Posterior cingulate gyrus (tissue), 11 donors: Measurements from ENCODE around the gene YEATS4.
"Not testable (repeated sequence)": the region's sequence is repeated elsewhere in the genome, so short reads cannot be mapped to it uniquely, and the experiment has no call there.

Source experiments
- DNase-seq, 10 donors: peaks; one replicate each; pipeline versions ENCODE4 v3.0.0 to v3.0.0-alpha.2; 2020 to 2021; ENCODE audit warnings: mixed read lengths in 3 of 10
- intact Hi-C: fragments of 100-400 bp; cut with DNase I; formaldehyde crosslinking; loops from one replicate; pipeline ENCODE4 v1.15.1; 2023

Gene YEATS4

DNA sequence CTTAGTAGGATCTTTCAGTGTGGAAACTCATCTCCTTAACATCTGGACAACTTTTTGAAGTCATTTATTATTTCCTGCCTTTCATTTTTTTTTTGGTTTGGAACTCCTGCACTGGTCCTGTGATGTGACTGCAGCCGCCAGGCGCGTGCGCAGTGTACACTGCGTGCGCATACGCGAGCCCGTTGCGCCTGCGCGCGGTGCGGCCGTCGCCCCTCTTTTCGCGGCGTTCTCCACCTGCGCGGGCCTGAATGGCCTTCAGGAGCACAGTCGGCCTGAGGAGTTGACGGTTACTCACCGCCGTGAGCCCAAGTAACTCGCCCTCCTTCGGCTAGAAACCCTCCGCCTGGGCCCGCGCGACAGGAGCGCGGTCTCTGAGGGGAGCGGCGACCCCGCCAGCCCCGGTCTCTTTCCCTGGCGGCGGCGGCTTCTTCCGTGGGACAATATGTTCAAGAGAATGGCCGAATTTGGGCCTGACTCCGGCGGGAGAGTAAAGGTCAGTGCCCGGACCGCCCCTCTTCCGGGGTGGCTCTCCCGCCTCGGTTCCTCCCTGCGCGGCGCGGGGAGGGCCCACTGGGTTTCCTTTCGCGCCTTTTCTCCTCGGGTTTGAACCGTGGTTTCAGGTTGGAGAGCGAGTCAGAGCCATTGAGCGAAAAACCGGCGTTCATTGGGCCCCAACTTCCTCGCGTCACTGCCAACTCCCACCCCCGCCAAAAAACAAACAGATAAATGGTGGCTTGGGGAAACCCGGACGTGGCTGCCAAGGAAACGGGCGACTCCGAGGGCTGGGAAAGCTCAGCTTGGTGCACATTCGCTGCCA lies at the start of gene YEATS4:
TSS of gene YEATS4 (plus strand) at position 213 of the 817 bp plus-strand sequence. CDS start at position 443, 230 bp downstream.
- peak; percentile 70 to 96 (median 79) for DNase-seq
- intact Hi-C loops = no loop called here

DNA sequence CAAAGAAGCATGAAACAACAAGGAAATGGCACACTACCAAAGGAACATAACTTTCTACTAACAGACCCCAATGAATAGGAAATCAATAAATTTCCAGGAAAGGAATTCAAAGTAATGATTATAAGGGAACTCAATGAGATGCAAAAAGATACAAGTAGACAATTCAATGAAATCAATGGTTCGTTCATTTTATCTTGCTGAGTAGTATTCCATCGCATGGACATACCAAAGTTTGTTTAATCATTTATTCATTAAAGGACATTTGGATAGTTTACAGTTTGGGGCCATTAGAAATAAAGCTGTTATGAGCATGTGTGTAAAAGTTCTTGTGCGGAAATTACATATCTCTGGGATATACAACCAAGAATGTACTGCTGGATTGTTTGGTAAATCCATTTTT lies 46.3 kb upstream of the YEATS4 start:
- intact Hi-C loops = no loop called here
- no peak for DNase-seq

DNA sequence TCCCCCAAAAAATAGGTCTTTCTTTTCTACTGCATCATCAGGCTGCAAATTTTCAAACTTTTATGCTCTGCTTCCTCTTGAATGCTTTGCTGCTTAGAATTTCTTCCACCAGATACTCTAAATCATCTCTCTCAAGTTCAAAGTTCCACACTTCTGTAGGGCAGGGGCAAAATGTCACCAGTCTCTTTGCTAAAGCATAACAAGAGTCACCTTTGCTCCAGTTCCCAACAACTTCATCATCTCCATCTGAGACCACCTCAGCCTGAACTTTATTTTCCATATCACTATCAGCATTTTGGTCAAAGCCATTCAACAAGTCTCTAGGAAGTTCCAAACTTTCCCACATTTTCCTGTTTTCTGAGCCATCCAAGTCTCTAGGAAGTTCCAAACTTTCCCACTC lies 42.8 kb upstream of the YEATS4 start:
- intact Hi-C loops = not testable (repeated sequence)

DNA sequence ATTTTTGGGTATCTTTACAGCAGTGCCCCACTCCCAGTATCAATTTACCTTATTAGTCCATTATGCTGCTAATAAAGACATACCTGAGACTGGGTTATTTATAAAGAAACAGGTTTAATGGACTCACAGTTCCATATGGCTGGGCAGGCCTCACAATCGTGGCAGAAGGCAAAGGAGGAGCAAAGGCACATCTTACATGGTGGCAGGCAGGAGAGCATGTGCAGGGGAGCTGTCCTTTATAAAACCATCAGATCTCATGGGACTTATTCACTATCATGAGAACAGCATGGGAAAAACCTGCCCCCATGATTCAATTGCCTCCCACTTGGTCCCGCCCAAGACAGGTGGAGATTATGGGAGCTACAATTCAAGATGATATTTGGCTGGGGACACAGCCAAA lies 42.3 kb upstream of the YEATS4 start:
- intact Hi-C loops, DNase-seq: not testable (repeated sequence)

More for the DNA sequence above, 42.8 kb upstream of the YEATS4 start:
- DNase-seq = not testable (repeated sequence)

DNA sequence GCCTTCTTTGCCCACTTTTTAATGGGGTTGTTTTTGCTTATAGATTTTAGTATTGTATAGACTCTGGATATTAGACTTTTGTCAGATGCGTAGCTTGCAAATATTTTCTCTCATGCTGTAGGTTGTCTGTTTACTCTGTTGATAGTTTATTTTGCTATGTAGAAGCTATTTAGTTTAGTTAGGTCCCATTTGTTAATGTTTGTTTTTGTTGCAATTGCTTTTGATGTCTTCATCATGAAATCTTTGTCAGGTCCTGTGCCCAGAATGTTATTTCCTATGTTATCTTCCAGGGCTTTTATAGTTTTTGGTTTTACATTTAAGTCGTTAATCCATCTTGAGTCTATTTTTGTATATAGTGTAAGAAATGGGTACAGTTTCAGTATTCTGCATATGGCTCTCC lies 41.3 kb upstream of the YEATS4 start:
- no peak for DNase-seq
- intact Hi-C loops = no loop called here

DNA sequence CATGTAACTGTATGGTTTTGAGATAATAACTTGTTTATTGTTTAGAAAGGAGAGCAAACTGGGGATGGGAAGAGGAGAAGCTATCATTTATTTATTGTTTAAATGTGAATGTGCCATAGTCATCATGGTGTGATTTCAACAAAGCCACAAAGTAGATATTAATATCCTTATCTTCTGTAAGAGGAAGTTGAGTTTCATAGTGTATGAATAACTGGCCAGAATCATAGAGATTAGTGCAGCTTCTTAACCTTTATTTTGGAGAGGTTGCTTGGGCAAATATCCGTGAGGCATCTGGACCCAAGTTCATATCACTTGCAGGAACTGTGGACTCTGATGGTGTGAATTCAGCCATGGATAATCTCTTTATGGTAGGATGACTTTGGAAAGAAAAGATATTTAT lies 38.2 kb upstream of the YEATS4 start:
- intact Hi-C loops = no loop called here
- no peak for DNase-seq

DNA sequence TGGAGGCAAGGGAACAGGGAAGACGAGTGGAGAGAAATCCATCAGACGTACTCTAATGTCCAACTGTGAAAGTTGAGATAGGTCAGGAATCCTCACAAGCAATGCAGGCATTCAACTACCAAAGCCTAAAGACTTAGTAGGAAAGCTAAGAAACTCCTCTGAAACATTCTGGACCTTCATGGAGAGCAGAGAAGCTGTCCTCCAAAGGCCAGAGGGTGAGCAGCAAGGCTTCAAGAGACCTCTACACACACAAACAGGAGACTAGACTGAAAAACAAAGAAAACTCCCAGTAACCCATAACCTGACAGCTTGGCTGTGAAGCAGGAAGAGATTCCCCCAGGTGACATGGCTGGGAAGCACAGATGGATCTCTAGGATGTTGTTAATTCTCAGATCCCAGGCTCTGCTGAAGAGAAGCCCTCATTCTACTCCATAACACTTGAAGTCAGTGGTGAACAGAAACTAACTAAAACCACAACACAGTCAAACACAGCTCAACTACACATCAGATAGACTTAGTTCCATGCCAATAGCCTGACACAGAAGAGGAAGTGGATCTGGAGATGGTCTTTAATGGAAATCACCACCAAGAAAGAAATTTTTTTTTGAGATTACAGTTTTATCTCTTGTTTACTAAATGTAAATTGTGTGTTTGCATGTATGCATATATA lies 34.6 kb upstream of the YEATS4 start:
- intact Hi-C loops = no loop called here
- no peak for DNase-seq

DNA sequence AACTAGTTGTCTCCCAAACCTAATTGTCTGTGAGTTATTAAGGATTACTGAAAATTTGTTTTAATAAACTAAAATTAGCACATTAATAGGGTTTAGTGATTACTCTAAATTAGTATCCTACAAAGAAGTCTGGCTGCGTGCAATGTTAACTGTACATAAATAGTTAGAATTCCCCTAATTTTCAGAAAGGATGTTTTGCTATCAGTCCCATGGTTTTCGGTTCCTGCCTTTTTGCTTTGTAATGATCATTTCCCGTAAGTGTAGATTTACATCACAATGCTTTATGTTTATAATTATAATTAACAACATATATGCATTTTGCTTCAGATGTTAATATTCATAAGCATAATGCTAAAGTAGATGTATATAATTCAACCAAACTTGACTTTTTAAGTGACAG lies 31.1 kb upstream of the YEATS4 start:
- intact Hi-C loops = no loop called here
- no peak for DNase-seq

DNA sequence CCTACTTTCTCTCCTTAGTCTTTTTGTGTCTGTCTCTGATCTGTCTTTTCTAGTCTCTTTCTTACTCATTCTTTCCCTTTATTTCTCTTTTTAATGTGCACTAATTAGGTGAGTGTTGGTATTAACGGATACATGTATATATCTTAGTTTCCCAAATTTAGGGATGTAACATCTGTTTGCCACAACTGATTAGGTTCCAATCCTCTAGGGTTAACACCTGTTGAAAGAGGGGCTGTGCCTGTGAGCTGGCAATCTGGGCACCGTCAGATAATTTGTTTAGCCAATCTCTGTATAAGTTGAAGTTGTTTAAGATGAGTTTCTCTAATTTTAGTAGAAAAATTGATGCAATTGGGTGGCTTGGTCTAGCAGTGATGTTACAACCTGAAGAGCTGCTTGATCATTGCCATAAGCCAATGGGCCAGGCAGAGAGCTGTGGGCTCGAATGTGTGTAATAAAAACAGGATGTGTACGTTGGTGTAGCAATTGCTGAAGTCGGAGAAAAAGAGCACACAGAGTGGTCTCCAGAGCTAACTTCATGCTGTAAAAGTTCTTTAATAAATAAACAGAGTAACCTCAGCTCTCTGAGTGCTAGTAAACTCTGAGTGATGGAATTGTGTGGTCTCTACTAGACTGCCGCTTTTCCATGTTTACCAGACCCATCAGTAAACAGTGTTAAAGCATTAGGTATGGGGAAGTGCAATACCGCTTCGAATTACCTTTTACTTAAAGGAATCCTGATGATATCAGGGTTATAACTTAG lies 29.7 kb upstream of the YEATS4 start:
- intact Hi-C loops = no loop called here
- no peak for DNase-seq

DNA sequence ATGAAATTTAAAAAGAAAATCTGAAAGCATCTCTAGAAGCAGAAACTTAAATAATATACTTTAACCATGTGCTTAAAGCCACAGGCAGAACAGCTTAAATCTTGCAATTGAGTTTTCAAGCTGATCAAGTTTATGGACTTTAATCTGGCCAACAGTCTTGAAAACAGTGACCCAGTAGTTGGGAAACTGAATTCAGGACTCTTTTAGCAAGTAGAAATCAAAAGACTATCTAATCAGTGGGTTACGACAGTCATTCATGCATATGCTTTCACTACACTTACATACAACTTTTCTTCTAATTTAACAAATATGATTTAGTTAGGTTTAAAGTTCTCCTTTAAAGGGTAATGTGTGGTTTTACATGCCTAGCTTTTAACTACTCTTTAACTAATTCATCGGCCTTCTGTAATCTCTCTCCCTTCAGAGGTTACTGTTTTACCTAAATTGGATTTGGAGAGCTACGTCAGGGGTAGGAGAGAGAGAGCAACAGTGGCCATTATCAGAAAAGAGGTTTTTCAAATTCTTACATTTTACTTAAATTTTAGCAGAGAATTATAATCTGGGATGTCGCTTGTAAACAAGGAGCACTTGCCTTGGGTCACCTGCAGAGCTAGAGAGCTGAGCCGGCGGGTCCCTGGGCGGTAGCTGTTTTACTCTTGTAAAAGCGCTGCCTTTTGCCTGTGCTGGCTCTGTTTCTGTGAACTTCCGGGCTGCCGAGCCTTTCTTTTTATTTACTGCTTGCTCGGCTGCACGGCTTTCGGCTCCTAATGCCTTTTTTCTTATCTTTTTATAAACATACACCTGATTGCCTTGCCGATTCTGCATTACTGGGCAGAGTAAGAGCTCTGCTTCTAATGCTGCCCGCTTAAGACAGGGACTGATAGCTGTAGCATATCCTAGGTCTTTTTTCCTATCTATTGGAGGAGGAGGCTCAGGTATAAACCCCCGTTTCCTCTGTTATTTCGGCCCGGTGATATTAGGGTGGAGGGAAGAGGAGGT lies 28.8 kb upstream of the YEATS4 start:
- peak in 4 of 10 donors; percentile 4 to 78 (median 38) for DNase-seq
- intact Hi-C loops = no loop called here

DNA sequence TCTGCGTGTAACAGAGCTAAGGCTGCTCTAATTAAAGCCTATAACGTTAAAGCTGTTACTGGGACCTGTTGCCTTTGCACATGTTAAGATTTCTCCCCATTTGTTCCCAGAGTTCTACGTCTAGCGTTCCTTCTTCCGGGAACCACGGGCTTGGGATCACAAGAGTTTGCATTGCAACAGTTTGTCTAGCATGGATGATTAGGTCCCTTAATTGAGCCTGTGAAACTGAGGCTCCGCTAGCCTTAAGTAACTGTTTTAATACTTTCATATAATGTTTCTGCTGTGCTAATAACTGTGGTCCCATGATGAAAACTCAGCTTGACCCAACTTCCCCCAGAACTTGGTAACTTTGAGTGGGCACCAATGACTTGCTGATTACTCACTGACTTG lies 28.0 kb upstream of the YEATS4 start:
- no peak for DNase-seq

DNA sequence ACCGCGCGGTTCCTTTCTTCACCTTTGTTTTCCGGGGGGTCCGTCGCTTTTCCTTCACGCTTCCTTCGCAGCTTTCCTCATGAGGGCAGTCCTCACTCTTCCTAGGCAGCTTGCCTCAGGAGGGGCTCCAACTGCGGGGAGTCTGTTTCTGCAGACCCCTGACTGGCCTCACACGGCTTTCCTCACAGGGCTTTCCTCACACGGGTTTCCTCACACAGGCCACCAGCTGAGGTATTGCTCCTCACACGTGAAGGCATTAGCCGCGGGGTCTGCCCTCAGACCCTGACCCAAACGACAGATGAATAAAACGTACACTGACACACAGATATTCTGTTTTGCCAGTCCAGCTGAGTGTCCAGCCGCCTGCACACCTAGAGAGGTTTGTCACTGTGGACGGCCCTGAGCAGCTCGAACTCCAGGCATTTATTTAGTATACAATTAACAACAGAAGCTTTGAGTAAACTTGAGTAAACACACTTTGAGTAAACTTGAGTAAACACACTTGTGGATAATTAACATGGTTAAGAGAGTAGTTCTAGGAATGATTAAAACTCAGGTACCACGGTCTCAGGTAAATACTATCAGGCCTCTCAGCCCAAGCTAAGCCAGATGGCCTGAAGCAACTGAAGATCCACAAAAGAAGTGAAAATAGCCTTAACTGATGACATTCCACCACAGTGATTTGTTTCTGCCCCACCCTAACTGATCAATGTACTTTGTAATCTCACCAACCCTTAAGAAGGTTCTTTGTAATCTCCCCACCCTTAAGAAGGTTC lies 27.4 kb upstream of the YEATS4 start:
- intact Hi-C loops = no loop called here
- DNase-seq = no peak

More for the DNA sequence above, 28.0 kb upstream of the YEATS4 start:
- intact Hi-C loops = no loop called here

DNA sequence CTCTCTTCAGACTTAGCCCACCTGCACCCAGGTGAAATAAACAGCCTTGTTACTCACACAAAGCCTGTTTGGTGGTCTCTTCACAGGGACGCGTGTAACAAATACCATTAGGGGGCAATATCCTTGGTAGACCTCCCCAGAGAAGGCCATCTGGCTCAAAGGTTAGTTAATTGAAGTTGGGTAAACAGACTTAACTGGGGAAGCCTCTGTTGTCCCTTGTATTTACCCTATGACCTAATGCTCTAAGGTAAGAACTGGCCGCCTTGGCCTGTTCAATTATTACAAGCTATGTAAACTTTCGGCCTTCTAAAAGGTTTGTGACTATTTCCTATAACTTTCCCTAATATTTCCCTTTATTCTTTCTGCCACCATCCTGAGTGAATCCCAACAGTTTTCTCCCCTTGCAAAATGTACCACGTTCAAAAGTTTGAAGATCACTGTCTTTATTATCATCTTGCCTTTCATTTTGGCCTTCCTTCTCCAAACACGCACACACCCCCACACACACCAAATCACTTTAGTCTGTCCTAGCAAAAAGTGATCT lies 26.7 kb upstream of the YEATS4 start:
- intact Hi-C loops = no loop called here
- DNase-seq = no peak

DNA sequence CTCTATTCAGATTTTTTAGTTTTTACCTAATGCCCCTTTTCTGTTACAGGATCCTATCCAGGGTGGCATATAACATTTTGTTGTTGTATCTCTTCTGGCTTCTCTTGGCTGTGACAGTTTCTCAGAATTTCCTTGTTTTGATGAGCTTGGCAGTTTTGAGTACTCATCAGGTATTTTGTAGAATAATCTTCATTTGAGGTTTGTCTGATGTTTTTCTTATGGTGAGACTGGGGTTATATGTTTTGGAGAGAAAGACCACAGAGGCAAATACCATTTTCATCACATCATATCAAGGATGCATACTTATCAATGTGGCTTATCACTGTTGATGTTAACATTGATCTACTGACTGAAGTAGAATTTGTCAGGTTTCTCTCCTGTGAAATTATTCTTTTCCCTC lies 25.4 kb upstream of the YEATS4 start:
- DNase-seq = no peak
- intact Hi-C loops = no loop called here

DNA sequence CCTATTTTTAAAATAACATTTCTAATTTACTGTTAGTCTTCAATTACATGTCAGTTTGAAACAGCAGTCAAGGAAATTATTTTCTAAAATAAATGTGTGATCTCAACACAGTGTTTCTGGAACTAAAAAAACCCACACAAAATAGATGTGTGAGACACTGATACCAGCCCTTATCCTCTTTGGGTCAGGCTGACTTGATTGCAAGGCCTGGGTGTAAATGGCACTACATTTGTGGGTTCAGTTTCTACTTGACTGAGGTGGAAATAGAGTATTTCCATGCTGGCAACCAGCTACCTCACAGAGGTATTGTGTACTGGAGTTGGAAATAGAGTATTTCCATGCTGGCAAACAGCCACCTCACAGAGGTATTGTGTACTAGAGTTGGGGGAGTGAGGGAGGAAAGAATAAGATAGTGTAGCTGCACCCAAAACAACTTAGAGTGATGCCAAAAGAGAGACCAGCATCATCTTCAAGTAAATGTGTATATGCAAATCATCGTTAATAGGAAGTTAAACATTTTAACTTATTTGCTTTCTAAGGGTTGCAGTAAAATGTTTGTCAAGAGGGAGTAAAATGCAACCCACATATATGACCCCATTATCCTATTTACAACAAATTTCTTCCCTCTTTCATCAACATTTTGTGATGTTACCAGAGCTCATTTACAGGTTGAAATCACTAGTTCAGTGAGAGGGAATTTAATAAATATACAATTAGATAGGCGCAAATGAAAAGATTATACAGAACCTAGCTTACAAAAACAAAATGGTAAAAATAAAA lies 22.0 kb upstream of the YEATS4 start:
- no peak for DNase-seq
- intact Hi-C loops = no loop called here

DNA sequence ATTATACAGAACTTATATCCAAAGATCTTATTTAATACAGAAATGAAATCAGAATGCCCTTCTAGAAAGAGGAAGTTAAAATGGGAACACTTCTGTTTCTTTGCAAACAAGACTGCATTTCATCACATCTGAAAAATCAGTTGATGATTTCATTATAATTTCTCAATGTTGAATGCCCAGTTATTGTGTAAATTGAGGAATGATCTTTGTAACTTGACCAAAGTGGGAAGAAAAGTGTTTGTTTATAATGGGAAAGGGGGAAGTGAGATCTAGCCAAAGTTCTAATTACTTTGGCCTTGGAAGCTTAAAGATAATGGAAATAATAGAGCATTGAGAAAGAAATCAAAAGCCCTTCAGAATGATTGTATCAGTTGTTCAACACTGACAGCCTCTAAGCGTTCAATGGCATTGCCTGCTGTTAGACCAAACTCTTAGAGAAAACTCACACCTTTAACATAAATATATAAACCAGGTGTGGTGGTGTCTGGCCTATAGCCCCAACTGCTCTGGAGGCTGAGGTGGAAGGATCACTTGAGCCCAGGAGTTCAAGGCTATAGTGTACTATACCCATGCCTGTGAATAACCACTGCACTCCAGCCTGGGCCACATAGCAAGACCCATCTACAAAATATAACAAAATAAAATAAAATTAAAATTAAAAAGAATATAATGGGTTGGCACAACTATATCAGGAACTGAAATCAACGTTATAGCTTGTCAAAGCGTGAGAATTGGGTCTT lies 21.3 kb upstream of the YEATS4 start:
- DNase-seq = no peak
- intact Hi-C loops = no loop called here

DNA sequence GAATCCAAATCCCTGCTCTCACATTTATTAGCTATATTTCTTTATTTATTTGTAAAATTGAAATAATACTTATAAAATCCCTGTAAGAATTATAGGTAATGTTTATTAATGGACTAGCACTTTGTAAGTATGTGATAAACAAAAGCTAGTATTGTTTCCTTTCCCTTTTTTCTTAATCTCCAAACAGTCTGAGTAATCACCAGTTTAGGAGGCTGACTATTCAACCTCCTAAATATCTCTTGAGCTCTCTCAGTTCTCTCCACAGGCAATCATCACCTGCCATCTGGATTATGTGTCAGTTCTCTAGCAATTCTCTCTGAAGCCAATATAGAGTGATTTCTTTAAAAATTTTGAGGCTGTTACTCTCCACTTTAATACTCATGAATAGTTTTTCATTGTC lies 20.6 kb upstream of the YEATS4 start:
- DNase-seq = no peak
- intact Hi-C loops = no loop called here

DNA sequence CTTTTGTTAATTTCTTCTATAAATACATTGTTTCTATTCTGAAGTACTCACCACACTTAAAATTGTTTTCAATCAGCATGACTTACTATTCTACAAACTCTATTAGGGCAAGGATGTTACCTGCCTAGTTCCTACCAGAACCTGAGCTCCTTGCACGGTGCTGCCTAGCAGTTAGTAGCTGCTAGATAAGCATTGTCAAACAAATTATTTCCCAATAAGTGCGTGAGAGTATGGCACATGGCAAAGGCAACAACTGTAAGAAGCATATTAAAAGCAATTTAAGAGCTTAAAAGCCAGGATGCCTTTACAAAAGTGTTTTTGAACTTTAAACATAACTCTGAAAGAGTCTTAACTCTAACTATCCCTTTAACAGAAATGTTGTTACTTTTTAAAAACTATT lies 19.5 kb upstream of the YEATS4 start:
- no peak for DNase-seq
- intact Hi-C loops = no loop called here
